ENCODE results near the gene LMOD2. TPM values are rescaled to one million over a fixed set of nuclear protein-coding genes. Genes with fewer than 3 reads are reported as not detected.

The LMOD2 gene
- total and polyA plus RNA-seq, 9 of the 15 experiments (the other 6 are each of a cell fraction or from before 2014, with no cell fraction given): 0.04 TPM; not detected in 8

- TF ChIP-seq BRD9 (IDR thresholded peaks at IDR 0.05; ENCODE audit: low read depth, partially characterized antibody) (peak; percentile 54), NFRKB (IDR thresholded peaks at IDR 0.05; ENCODE audit: low read depth) (0 out of 2 replicates have a peak, but pooled peaks have one; percentile 55), NCOA4 (IDR thresholded peaks at IDR 0.05; ENCODE audit: partially characterized antibody) (peak; percentile 18), SNRNP70 (optimal IDR thresholded peaks at IDR 0.05; ENCODE audit: low read depth, low read length) (no peak), ZNF146 (CRISPR knock-in tag; IDR thresholded peaks at IDR 0.05; ENCODE audit: unreplicated experiment) (no peak), C11orf30 (IDR thresholded peaks at IDR 0.05; ENCODE audit: low read depth) (peak; percentile 6; the same call in 1 of the 2 replicates), PKNOX1 (IDR thresholded peaks at IDR 0.05) (peak; percentile 52; the same call in 1 of the 2 replicates), TOE1 (IDR thresholded peaks at IDR 0.05; ENCODE audit: borderline replicate concordance) (no peak), TOE1 (CRISPR knock-in tag; IDR thresholded peaks at IDR 0.05; ENCODE audit: borderline replicate concordance, low read depth) (no peak), BMI1 (IDR thresholded peaks at IDR 0.05; ENCODE audit: low read length) (no peak), NBN (IDR thresholded peaks at IDR 0.05; ENCODE audit: low read depth) (peak; percentile 68), MEIS2 (IDR thresholded peaks at IDR 0.05; ENCODE audit: partially characterized antibody) (peak; percentile 70), ZNF280B (CRISPR knock-in tag; IDR thresholded peaks at IDR 0.05) (no peak), HDGF (IDR thresholded peaks at IDR 0.05) (no peak), COPS2 (conservative IDR thresholded peaks at IDR 0.05) (no peak), FOXJ2 (tag; IDR thresholded peaks at IDR 0.05) (no peak), ZNF609 (CRISPR knock-in tag; IDR thresholded peaks at IDR 0.05; ENCODE audit: borderline replicate concordance) (no peak), GTF3C2 (IDR thresholded peaks at IDR 0.05; ENCODE audit: borderline replicate concordance, extremely low read depth, insufficient read length) (no peak), ZNF668 (CRISPR knock-in tag; IDR thresholded peaks at IDR 0.05) (0 out of 2 replicates have a peak, but pooled peaks have one; percentile 19), ILF3 (IDR thresholded peaks at IDR 0.05; ENCODE audit: borderline replicate concordance) (no peak)
Measured at GRCh38 chr7:123711832-123712293, 56.2 kb downstream of the LMOD2 start (continued).
